Gastroesophageal sphincter (tissue), 4 donors: ENCODE results near the gene SPAG17. TPM values are rescaled to one million over a fixed set of nuclear protein-coding genes. Genes with fewer than 3 reads are reported as not detected.

Experiments used
- ATAC-seq: fragments of 150-250 bp; one replicate; pipeline ENCODE4 v1.9.1; 2016; ENCODE audit warnings: mild to moderate bottlenecking, moderate library complexity
- H3K27ac ChIP-seq, 4 donors: fragments of 200-600 bp; sonication (generic) in 3 of 4; 1 replicate in 3 of 4; 2 replicates in 1 of 4; pipeline ENCODE4 v1.5.1; 2016 to 2019
- H3K27me3 ChIP-seq: fragments of 200-600 bp; sonication (generic); one replicate; pipeline ENCODE4 v1.5.1; 2019
- H3K36me3 ChIP-seq, 2 donors: fragments of 200-600 bp; sonication (generic); one replicate each; pipeline ENCODE4 v1.5.1; 2019; ENCODE audit warnings: control low read depth in 1 of 2
- H3K4me1 ChIP-seq, 3 donors: fragments of 200-600 bp; sonication (generic); 1 replicate in 2 of 3; 2 replicates in 1 of 3; pipeline ENCODE4 v1.5.1; 2016 to 2019; ENCODE audit warnings: control low read depth in 2 of 3
- H3K4me3 ChIP-seq, 2 donors: fragments of 200-600 bp; sonication (generic); one replicate each; pipeline ENCODE4 v1.5.1; 2019; ENCODE audit warnings: mild to moderate bottlenecking in 1 of 2, moderate library complexity in 1 of 2
- H3K9me3 ChIP-seq, 3 donors: fragments of 200-600 bp; sonication (generic); one replicate each; pipeline ENCODE4 v1.5.1; 2017 to 2019; ENCODE audit warnings: control low read depth in 2 of 3
- EP300 ChIP-seq: sonication (generic); formaldehyde crosslinking; IDR thresholded peaks from one replicate; pipeline ENCODE4 v1.6.1; 2017; ENCODE audit warnings: antibody characterized with exemption, mild to moderate bottlenecking
- POLR2A ChIP-seq, 2 donors: fragments of 450-650 bp; IDR thresholded peaks; one replicate each; pipeline ENCODE4 v1.6.1; 2017; ENCODE audit warnings: antibody characterized with exemption in 2 of 2, mild to moderate bottlenecking in 2 of 2, moderate library complexity in 1 of 2
- POLR2AphosphoS5 ChIP-seq: sonication (generic); formaldehyde crosslinking; IDR thresholded peaks from one replicate; pipeline ENCODE4 v1.6.1; 2017; ENCODE audit warnings: antibody characterized with exemption
- WGBS, 2 donors: methylation state at CpG; one replicate each; pipeline ENCODE4 v1.1.5; 2018; ENCODE audit warnings: low coverage in 1 of 2; 5-methylcytosine and 5-hydroxymethylcytosine counted together
- total RNA-seq, 4 donors: library from RNA; depleted of rRNA; stranded (reverse); fragments of >200 nt; gene quantifications; one replicate each; pipeline ENCODE4 v1.1.0, GENCODE V29; 2016
- TF ChIP-seq, protein P1 (sequence below), 4 experiments: fragments of 200-600 bp in 2 of 4; fragments of 450-650 bp in 2 of 4; sonication (generic) in 1 of 4; IDR thresholded peaks; one replicate each; pipeline ENCODE4 v1.5.1; 2017 to 2019; ENCODE audit warnings: antibody characterized with exemption in 4 of 4, mild to moderate bottlenecking in 2 of 4, moderate library complexity in 2 of 4

The SPAG17 gene
- total RNA-seq, 4 donors from 2014 or later: 0.13 to 2.2 (median 0.42) TPM

DNA sequence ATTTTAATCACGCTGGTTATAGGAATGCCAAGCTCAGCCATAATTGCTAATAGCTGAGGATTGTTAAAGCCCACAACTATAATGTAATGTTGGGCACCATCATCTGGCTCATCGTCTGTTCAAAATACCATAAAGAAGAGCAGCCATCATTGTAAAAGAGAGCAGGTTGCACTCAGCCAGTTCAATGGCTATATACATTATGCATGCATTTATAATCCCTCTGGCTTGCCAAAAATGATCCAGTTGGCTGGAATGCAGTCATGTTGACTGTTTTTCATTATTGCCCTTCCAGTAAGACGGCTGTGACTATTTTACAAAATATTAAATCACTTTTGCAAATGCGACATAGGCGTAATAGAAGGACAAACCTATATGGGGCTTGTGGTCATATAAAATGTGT lies 85.3 kb downstream of the SPAG17 start:
- H3K4me3 ChIP-seq: no peak overlapping the region
- H3K9me3 ChIP-seq: no peaks in the 10 kb centered on the region
- no peaks in the 10 kb centered on the region for H3K27me3 ChIP-seq
- no peak for ATAC-seq
- H3K4me1 ChIP-seq: no peaks in the 10 kb centered on the region
- WGBS, 2 donors: 61 to 75% methylated on average over 5 of the region's 5 CpGs
- H3K36me3 ChIP-seq: no peaks in the 10 kb centered on the region
- no peak overlapping the region for H3K27ac ChIP-seq
- TF ChIP-seq, protein P1, sequence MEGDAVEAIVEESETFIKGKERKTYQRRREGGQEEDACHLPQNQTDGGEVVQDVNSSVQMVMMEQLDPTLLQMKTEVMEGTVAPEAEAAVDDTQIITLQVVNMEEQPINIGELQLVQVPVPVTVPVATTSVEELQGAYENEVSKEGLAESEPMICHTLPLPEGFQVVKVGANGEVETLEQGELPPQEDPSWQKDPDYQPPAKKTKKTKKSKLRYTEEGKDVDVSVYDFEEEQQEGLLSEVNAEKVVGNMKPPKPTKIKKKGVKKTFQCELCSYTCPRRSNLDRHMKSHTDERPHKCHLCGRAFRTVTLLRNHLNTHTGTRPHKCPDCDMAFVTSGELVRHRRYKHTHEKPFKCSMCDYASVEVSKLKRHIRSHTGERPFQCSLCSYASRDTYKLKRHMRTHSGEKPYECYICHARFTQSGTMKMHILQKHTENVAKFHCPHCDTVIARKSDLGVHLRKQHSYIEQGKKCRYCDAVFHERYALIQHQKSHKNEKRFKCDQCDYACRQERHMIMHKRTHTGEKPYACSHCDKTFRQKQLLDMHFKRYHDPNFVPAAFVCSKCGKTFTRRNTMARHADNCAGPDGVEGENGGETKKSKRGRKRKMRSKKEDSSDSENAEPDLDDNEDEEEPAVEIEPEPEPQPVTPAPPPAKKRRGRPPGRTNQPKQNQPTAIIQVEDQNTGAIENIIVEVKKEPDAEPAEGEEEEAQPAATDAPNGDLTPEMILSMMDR (IDR thresholded peaks at IDR 0.05): no peak
- no peak for TF ChIP-seq EP300
- TF ChIP-seq POLR2AphosphoS5: no peak
- TF ChIP-seq POLR2A (IDR thresholded peaks at IDR 0.05): no peak

DNA sequence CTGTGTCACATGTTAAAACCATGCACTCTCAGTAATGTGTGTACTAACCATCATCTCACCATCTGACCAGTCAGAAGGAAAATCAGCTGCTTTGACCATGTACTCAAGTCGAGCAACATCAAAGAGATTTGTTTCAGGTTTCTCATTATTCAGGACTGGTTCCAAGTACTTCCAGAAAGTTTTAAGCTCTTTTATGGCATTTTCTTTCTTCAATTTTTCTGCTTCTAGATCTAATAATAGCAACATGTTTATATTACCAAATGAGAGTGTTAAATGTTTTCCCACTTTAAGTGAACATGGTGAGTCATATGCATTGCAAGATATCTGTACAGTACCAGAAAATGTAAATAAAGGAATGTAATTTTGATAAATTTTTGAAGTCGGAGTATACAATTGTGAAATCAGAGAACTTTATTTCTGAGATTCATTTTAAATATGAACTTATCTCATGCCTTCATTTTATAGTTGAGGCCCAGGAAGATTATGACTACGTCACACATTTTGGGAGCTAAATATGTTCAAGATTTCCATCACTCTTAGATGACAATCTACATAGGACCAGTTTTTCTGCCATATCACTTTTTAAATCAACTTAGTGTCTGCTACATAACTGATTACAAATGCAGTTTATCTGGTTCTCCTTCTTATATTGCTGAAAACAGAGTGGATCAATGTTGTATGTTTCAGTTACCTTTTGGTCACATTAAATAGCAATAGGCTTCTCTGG lies 87.2 kb downstream of the SPAG17 start:
- Histone ChIP-seq H3K4me3 (no peak overlapping the region), H3K9me3 (no peaks in the 10 kb centered on the region), H3K27ac (no peak overlapping the region), H3K27me3 (no peaks in the 10 kb centered on the region), H3K4me1 (no peaks in the 10 kb centered on the region), H3K36me3 (no peaks in the 10 kb centered on the region)
- no peak for ATAC-seq
- WGBS, 2 donors: 27 to 43% methylated on average over 3 of the region's 3 CpGs
- TF ChIP-seq EP300 (no peak), POLR2AphosphoS5 (peak; percentile 26), POLR2A (IDR thresholded peaks at IDR 0.05) (no peak)

DNA sequence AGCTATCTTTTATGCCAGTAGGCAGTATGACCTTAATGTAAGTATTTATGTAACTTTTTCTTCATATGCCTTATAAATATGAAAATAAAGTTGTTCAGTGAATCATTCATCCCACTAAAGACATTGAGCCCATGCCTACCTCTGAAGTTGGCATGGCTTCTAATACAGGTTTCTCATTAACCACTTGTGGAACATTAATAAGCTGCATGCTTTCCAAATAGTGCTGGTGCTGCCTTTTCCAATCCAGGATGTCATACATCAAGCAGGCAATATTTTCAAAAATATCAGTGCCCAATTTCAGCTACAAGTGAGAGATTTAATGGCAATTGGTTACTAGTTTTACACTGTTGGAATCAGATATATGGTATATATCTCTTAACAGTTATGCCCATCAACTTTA lies 92.0 kb downstream of the SPAG17 start:
- no peaks in the 10 kb centered on the region for H3K36me3 ChIP-seq
- no peak overlapping the region for H3K4me3 ChIP-seq
- no peak overlapping the region for H3K27ac ChIP-seq
- no peaks in the 10 kb centered on the region for H3K27me3 ChIP-seq
- TF ChIP-seq POLR2A (IDR thresholded peaks at IDR 0.05) (no peak), POLR2AphosphoS5 (no peak), EP300 (no peak)
- TF ChIP-seq, protein P1 (IDR thresholded peaks at IDR 0.05): no peak
- ATAC-seq: no peak
- H3K9me3 ChIP-seq: no peaks in the 10 kb centered on the region
- H3K4me1 ChIP-seq: no peaks in the 10 kb centered on the region

DNA sequence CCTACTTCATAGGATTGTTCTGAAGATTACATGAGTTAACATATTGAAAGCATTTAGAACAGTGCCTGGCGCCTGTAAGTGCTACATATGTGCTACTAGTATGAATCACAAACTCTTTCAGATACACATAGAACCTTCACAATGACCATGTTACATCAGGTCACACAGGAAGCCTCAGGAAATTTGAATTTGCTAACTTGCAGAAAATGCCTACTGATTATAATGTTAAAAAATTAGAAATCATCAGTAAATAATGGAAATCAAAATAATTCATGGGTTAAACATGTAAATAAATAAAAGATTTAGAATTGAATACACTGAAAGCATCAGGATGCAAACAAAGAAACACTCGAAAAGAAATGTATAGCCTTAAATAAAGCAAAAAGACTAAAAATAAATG lies 94.9 kb downstream of the SPAG17 start:
- no peaks in the 10 kb centered on the region for H3K9me3 ChIP-seq
- no peaks in the 10 kb centered on the region for H3K4me1 ChIP-seq
- ATAC-seq: no peak
- H3K27me3 ChIP-seq: no peaks in the 10 kb centered on the region
- H3K36me3 ChIP-seq: no peaks in the 10 kb centered on the region
- 94 to 97% methylated on average over 2 of the region's 2 CpGs for WGBS, 2 donors
- H3K27ac ChIP-seq: no peak overlapping the region
- no peak overlapping the region for H3K4me3 ChIP-seq
- TF ChIP-seq POLR2AphosphoS5 (no peak), EP300 (no peak), POLR2A (IDR thresholded peaks at IDR 0.05) (no peak)
- TF ChIP-seq, protein P1 (IDR thresholded peaks at IDR 0.05): no peak

DNA sequence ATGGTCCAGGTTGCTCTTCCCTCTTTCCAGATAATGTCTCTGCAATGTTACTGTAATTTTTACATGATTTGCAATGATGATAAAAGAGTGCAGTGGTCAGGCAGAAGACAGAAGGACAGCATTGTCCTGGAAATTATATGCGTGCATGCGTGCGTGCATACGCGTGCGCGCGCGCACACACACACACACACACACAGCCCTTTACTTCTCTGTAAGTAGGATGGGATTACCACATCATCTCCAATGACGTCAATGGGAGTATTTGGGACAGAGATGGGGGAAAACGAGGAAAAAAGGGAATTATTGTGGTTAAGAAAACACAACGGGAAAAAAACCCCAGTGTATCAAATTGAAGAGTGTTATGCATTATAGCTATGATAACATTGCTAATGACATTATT lies 99.7 kb downstream of the SPAG17 start:
- Histone ChIP-seq H3K4me1 (no peaks in the 10 kb centered on the region), H3K27ac (no peak overlapping the region), H3K4me3 (no peak overlapping the region), H3K27me3 (no peaks in the 10 kb centered on the region), H3K36me3 (no peaks in the 10 kb centered on the region), H3K9me3 (no peaks in the 10 kb centered on the region)
- WGBS, 2 donors: 90 to 100% methylated on average over 2 to 12 of the region's 12 CpGs
- TF ChIP-seq EP300 (no peak), POLR2AphosphoS5 (no peak)
- TF ChIP-seq, protein P1 (IDR thresholded peaks at IDR 0.05): no peak
- no peak for ATAC-seq
